CD8-positive, alpha-beta memory T cell (primary cell): ENCODE data around the gene CSNK1D. TPM values are rescaled to one million over a fixed set of nuclear protein-coding genes. Genes with fewer than 3 reads are reported as not detected.

Experiments
- CTCF ChIA-PET: fragments of 350-600 bp; sonication (Branson Sonifier 250); formaldehyde crosslinking; loops from one replicate; lab custom pipeline; 2021; ENCODE audit warnings: antibody characterized with exemption; lab: Charles Lee
- POLR2A ChIA-PET: fragments of 350-600 bp; sonication (Branson Sonifier 250); formaldehyde crosslinking; loops from one replicate; lab custom pipeline; 2021; ENCODE audit warnings: antibody characterized with exemption; lab: Charles Lee
- DNase-seq, 5 donors: peaks; one replicate each; pipeline versions ENCODE4 v3.0.0 to v3.0.0-alpha.2; 2020 to 2022; ENCODE audit warnings: mixed read lengths in 1 of 5
- H3K27ac ChIP-seq: one replicate; pipeline ENCODE4 v1.7.0; 2013; ENCODE audit warnings: low read depth, mild to moderate bottlenecking, low read length, moderate library complexity
- H3K27me3 ChIP-seq: 2 replicates; pipeline ENCODE4 v1.7.0; 2013; ENCODE audit warnings: low read length, mild to moderate bottlenecking; ENCODE audit not compliant: insufficient read depth, poor library complexity, severe bottlenecking
- H3K36me3 ChIP-seq: 2 replicates; pipeline ENCODE4 v1.7.0; 2013; ENCODE audit warnings: mild to moderate bottlenecking, low read length, moderate library complexity; ENCODE audit not compliant: insufficient read depth
- H3K4me1 ChIP-seq: 2 replicates; pipeline ENCODE4 v1.7.0; 2013; ENCODE audit warnings: mild to moderate bottlenecking, low read length, moderate library complexity; ENCODE audit not compliant: insufficient read depth
- H3K4me3 ChIP-seq: 2 replicates; pipeline ENCODE4 v1.7.0; 2013; ENCODE audit warnings: mild to moderate bottlenecking, low read length
- H3K9me3 ChIP-seq: 2 replicates; pipeline ENCODE4 v1.7.0; 2013; ENCODE audit warnings: mild to moderate bottlenecking, low read length
- H3K27ac Mint-ChIP-seq, 8 donors: one replicate each; pipeline ENCODE4 v1.8.0; 2020 to 2021; ENCODE audit warnings: mixed read lengths in 8 of 8, mild to moderate bottlenecking in 6 of 8, inconsistent platforms in 3 of 8, moderate library complexity in 3 of 8
- H3K27me3 Mint-ChIP-seq, 2 donors: one replicate each; pipeline ENCODE4 v1.8.0; 2020 to 2021; ENCODE audit warnings: mixed read lengths in 2 of 2, mild to moderate bottlenecking in 1 of 2, moderate library complexity in 1 of 2
- H3K36me3 Mint-ChIP-seq, 3 donors: one replicate each; pipeline ENCODE4 v1.8.0; 2020 to 2021; ENCODE audit warnings: mixed read lengths in 3 of 3, inconsistent platforms in 1 of 3, mild to moderate bottlenecking in 1 of 3
- H3K4me1 Mint-ChIP-seq, 3 donors: one replicate each; pipeline ENCODE4 v1.8.0; 2020 to 2021; ENCODE audit warnings: mixed read lengths in 3 of 3, inconsistent platforms in 1 of 3, mild to moderate bottlenecking in 1 of 3
- H3K4me3 Mint-ChIP-seq, 7 donors: one replicate each; pipeline ENCODE4 v1.8.0; 2020 to 2021; ENCODE audit warnings: mixed read lengths in 7 of 7, mild to moderate bottlenecking in 6 of 7, moderate library complexity in 4 of 7, inconsistent platforms in 2 of 7
- H3K9me3 Mint-ChIP-seq, 5 donors: one replicate each; pipeline ENCODE4 v1.8.0; 2020 to 2022; ENCODE audit warnings: mixed read lengths in 5 of 5, mild to moderate bottlenecking in 3 of 5, moderate library complexity in 2 of 5, inconsistent platforms in 1 of 5
- polyA plus RNA-seq: library from polyadenylated mRNA; unstranded; fragments of 300-500 nt; fragmentation: Illumina TruSeq; gene quantifications from one replicate; pipeline ENCODE4 v1.2.3, GENCODE V29; 2021
- total RNA-seq, 2 experiments: library from RNA; stranded (reverse); gene quantifications; one replicate each; pipeline ENCODE4 v1.2.3, GENCODE V29; 2021

CSNK1D gene
- total and polyA plus RNA-seq, 3 experiments from 2014 or later, result 74.6 to 141 (median 129) TPM

DNA sequence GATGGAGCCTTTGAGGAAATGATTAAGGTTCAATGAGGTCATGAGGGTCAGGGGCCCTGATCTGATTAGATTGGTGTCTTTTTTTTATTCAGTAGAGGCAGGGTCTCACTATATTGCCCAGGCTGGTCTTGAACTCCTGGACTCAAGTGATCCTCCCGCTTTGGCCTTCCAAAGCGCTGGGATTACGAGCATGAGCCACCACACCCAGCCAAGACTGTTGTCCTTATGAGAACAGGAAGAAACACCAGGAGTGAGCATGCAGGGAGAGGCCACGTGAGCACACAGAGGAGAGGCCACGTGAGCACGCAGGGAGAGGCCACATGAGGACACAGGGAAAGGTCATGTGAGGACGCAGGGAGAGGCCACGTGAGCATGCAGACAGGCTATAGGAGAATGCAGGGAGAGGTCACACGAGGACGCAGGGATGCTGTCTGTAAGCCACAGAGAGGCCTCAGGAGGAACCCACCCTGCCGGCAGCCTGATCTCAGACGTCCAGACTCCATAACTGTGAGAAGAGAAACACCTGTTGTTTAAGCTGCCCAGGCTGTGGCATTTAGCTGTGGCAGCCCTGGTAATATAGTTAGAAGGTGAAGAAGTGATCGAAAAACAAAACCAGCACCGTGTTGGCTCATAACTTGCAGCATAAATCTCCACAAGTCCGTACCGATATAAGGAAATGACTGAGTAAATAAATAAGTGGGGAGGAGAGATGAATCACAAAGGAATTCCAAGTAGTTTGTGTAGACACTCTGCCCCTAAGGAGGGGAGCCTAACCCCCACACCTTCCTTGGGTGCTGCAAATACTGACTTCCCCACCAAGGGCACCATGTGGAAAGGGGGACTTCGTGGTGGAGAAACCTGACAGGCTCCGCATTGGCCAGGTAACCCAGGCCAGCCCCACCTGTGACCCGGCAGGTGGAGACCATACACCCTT is 14.6 kb upstream of the CSNK1D start:
- Histone ChIP-seq H3K27ac (peak overlapping the region; percentile 51), H3K9me3 (no peaks in the 10 kb centered on the region), H3K4me3 (no peak overlapping the region), H3K27me3 (no peaks in the 10 kb centered on the region), H3K4me1 (peaks cover 10% of the 10 kb centered on the region), H3K36me3 (no peaks in the 10 kb centered on the region)
- Mint-ChIP-seq H3K27me3 (peaks cover 0 to 1% of the 10 kb centered on the region in 2 donors), H3K4me1 (peaks cover 0 to 17% (median 3%) of the 10 kb centered on the region in 3 donors), H3K9me3 (no peaks in the 10 kb centered on the region), H3K27ac (peak overlapping the region in 4 of 8 donors; percentile 32 to 85 (median 44)), H3K4me3 (peak overlapping the region in 1 of 7 donors; percentile 67), H3K36me3 (peaks cover 0 to 3% (median 0%) of the 10 kb centered on the region in 3 donors)
- ChIA-PET POLR2A (no interaction called here), CTCF (no interaction called here)
- no peak for DNase-seq

DNA sequence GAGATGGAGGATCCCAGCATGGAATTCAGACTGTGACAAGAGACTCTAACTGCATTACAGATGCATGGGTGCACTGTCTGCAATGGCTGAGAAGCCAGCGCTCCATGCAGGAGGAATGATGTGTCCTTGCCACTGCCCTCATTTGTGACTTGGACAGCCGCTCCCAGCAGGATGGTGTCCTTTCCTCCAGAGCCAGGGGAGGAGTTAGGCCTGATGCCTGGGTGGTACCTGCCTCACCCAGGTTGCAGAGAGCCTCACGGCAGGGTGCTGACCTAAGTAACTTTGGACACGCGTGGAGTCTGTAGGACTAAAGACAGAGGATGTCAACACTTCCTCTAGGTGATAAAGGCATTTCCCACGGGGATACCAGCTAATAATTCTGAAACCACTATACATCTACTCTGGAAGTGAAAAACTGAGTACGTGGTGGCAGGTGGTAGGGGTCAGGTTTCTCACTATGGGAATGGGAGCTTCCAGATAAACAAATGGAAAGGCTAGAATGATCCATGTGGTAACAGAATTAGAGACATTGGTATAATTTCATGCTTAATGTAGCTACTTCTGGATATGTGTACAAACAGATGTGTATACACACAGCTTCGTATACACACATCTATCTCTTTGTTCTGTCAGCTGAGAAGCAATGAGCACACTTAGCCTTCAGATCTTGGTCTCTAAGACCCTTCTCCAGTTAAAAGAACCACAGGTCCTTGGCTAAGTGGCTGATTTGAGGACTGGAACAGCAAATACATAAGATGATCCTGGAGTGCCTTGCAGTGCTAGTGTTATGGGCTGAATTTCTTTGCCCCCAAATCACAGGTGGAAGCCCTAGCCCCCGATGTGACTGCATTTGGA is 13.7 kb upstream of the CSNK1D start:
- Mint-ChIP-seq H3K4me3 (no peak overlapping the region), H3K36me3 (no peaks in the 10 kb centered on the region), H3K27ac (peak overlapping the region in 2 of 8 donors; percentile 32 to 33), H3K4me1 (peaks cover 0 to 15% (median under 1%) of the 10 kb centered on the region in 3 donors), H3K27me3 (peaks cover 0 to 1% of the 10 kb centered on the region in 2 donors), H3K9me3 (no peaks in the 10 kb centered on the region)
- no peak overlapping the region for H3K4me3 ChIP-seq
- H3K27me3 ChIP-seq, result no peaks in the 10 kb centered on the region
- no peaks in the 10 kb centered on the region for H3K9me3 ChIP-seq
- no peak for DNase-seq
- CTCF ChIA-PET, result no interaction called here
- no peaks in the 10 kb centered on the region for H3K36me3 ChIP-seq
- H3K27ac ChIP-seq, result peak overlapping the region; percentile 51
- H3K4me1 ChIP-seq, result peaks cover 14% of the 10 kb centered on the region
- POLR2A ChIA-PET, result no interaction called here

DNA sequence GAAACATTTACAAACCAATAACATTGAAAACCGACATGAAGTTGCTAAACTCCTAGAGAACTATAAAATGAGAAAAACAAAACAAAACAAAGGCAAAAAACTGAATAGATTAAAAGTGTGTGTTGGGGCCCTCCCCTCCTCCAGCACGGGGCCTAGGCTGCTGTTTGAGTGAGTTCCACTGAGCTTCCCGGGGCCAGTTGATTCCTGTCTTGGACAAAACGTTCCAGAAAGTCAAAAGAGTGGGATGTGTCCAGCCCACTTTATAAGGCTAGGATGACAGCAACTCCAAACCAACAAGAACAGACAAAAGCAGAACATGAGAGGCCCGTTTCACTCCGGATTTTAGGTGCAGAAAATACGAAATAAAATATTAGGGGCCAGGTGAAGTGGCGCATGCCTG is 11.6 kb upstream of the CSNK1D start:
- Histone ChIP-seq H3K27me3 (no peaks in the 10 kb centered on the region), H3K4me3 (no peak overlapping the region), H3K4me1 (peaks cover 18% of the 10 kb centered on the region), H3K9me3 (no peaks in the 10 kb centered on the region), H3K27ac (peak overlapping the region; percentile 24), H3K36me3 (no peaks in the 10 kb centered on the region)
- DNase-seq, result no peak
- no peak overlapping the region for H3K27ac Mint-ChIP-seq
- peaks cover 14 to 22% (median 14%) of the 10 kb centered on the region in 3 donors for H3K4me1 Mint-ChIP-seq
- peaks cover 0 to 1% of the 10 kb centered on the region in 2 donors for H3K27me3 Mint-ChIP-seq
- ChIA-PET CTCF (no interaction called here), POLR2A (interaction anchor here (0.6 kb wide), 1 partner anchor 13 kb away, joined by 5 read pairs; no protein-coding TSS in a partner anchor)
- H3K36me3 Mint-ChIP-seq, result no peaks in the 10 kb centered on the region
- H3K9me3 Mint-ChIP-seq, result no peaks in the 10 kb centered on the region
- no peak overlapping the region for H3K4me3 Mint-ChIP-seq

DNA sequence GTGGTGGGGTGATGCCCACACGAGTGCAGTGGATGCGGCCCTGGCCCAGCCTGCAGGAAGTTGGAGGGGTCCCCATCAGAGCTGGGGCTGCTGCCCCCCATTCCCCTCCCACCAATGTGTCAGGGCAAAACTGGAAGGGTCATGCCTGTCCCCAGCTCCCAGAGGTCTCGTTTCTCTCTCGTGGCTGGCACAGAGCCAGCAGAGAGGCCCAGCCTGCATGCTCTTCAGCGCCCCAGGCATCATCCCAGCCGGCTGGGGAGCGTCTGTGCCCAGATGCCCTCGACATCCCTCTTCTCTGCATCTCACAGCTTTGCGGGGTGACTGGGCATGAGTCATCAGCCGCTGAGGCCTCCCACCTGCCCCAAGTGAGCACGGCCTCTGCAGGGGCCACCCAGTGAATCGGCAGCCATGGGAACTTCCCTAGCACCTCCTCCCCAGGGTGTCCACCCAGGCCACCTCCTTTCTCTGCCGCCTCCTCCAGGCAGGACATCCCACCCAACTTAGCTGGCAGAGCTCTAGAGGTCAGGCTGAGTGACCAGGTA is 9.8 kb upstream of the CSNK1D start:
- peaks cover 14 to 22% (median 14%) of the 10 kb centered on the region in 3 donors for H3K4me1 Mint-ChIP-seq
- ChIA-PET CTCF (interaction anchor here (1.2 kb wide), 1 partner anchor 22 kb away, joined by 5 read pairs; no protein-coding TSS in a partner anchor), POLR2A (interaction anchor here (1.0 to 1.2 kb wide), 2 partner anchors 9 to 10 kb away, joined by 3 read pairs; no protein-coding TSS in a partner anchor)
- no peaks in the 10 kb centered on the region for H3K9me3 ChIP-seq
- H3K36me3 ChIP-seq, result no peaks in the 10 kb centered on the region
- no peak for DNase-seq
- H3K4me1 ChIP-seq, result peaks cover 18% of the 10 kb centered on the region
- no peaks in the 10 kb centered on the region for H3K9me3 Mint-ChIP-seq
- no peaks in the 10 kb centered on the region for H3K36me3 Mint-ChIP-seq
- no peak overlapping the region for H3K4me3 ChIP-seq
- no peak overlapping the region for H3K27ac Mint-ChIP-seq
- H3K27me3 ChIP-seq, result no peaks in the 10 kb centered on the region
- H3K27me3 Mint-ChIP-seq, result peaks cover 0 to 1% of the 10 kb centered on the region in 2 donors
- no peak overlapping the region for H3K4me3 Mint-ChIP-seq
- no peak overlapping the region for H3K27ac ChIP-seq

DNA sequence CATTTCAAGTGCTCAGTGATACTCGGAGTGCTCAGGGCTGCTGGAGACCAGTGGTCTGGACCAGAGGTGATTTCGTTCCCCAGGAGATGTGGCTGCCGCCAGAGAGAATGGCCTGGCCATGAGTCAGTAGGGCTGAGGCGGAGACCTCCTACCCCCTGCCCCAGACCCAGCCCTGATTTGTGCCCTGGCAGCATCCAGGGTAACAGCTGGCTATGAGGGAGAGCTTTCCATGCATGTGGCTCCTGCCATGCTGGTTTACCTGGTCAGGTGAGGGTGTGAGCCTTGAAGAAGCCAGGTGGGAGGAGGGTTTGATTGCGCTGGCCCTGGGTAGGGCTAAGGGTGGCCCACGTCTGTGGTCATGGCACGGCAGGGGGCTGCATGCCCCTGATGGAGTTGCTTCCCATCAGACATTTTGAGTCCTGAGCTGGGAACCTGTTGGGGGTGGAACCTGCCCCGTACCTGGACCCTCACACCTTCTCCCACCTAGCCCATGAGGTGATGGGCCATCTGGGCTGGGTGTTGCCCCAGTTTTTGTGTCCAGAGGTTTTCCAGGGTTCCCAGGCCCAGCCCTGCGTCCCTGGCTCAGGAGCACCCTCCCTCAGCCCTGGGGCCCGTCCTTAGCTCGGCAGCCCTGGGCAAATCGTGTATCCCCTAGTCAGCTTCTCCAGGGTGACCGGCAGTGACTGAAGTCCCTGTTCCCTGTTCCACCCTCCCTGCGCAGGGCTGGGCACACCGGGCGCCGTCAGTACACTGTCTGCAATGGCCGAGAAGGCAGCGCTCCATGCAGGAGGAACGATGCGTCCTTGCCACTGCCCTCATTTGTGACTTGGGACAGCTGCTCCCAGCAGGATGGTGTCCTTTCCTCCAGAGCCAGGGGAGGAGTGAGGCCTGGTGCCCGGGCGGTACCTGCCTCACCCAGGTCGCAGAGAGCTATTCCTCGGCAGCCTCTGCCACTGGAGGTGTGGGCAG is 9.0 kb upstream of the CSNK1D start:
- ChIA-PET CTCF (interaction anchor here (1.2 kb wide), 1 partner anchor 21 kb away, joined by 5 read pairs; no protein-coding TSS in a partner anchor), POLR2A (interaction anchor here (1.0 to 1.2 kb wide), 2 partner anchors 9 to 11 kb away, joined by 3 read pairs; no protein-coding TSS in a partner anchor)
- DNase-seq, result no peak
- no peaks in the 10 kb centered on the region for H3K27me3 ChIP-seq
- H3K4me1 Mint-ChIP-seq, result peaks cover 14 to 22% (median 14%) of the 10 kb centered on the region in 3 donors
- H3K27me3 Mint-ChIP-seq, result no peaks in the 10 kb centered on the region
- H3K4me1 ChIP-seq, result peaks cover 18% of the 10 kb centered on the region
- H3K9me3 Mint-ChIP-seq, result no peaks in the 10 kb centered on the region
- peak overlapping the region in 1 of 7 donors; percentile 38 for H3K4me3 Mint-ChIP-seq
- no peak overlapping the region for H3K4me3 ChIP-seq
- no peak overlapping the region for H3K27ac Mint-ChIP-seq
- no peak overlapping the region for H3K27ac ChIP-seq
- H3K9me3 ChIP-seq, result no peaks in the 10 kb centered on the region
- H3K36me3 ChIP-seq, result no peaks in the 10 kb centered on the region
- H3K36me3 Mint-ChIP-seq, result no peaks in the 10 kb centered on the region

DNA sequence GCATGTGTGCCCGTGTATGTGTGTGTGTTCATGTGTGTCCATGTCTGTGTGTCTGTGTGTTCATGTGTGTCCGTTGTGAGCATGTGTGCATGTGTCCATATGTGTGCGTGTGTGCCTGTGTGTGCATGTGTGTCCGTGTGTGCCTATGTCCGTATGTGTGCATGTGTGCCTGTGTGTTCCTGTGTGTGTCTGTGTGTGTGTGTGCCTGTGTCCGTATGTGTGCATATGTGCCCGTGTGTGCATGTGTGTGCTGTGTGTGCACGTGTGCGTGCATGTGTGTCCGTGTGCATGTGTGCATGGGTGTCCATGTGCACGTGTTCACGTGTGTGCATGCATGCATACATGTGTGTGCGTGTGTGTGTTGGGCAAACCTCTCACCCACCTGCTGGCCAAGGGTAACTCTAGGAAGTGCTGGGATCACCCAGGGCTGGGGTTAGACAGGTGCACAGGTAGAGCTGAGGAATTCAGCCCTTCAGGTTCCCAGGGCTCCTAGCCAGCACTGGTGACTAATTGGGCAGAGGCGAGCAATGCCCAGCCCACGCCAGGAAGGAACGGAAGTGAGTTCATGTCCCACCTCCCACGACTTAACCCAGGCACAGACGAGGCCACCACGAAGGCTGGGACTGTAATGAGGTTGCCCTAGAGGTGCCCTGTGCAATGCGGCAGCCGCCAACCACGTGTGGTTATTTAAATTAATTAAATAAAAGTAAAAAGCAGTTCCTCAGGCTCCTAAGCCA is 8.2 kb upstream of the CSNK1D start:
- peak overlapping the region in 4 of 7 donors; percentile 0 to 68 (median 34) for H3K4me3 Mint-ChIP-seq
- ChIA-PET POLR2A (no interaction called here), CTCF (no interaction called here)
- H3K9me3 Mint-ChIP-seq, result no peaks in the 10 kb centered on the region
- peak overlapping the region in 6 of 8 donors; percentile 26 to 76 (median 54) for H3K27ac Mint-ChIP-seq
- Histone ChIP-seq H3K4me3 (no peak overlapping the region), H3K27ac (no peak overlapping the region), H3K9me3 (no peaks in the 10 kb centered on the region), H3K27me3 (no peaks in the 10 kb centered on the region), H3K36me3 (no peaks in the 10 kb centered on the region), H3K4me1 (peaks cover 18% of the 10 kb centered on the region)
- no peak for DNase-seq
- no peaks in the 10 kb centered on the region for H3K36me3 Mint-ChIP-seq
- no peaks in the 10 kb centered on the region for H3K27me3 Mint-ChIP-seq
- H3K4me1 Mint-ChIP-seq, result peaks cover 14 to 22% (median 14%) of the 10 kb centered on the region in 3 donors
